Esophagus (tissue), 2 donors: ENCODE results near the gene CD302. TPM values are rescaled to one million over a fixed set of nuclear protein-coding genes. Genes with fewer than 3 reads are reported as not detected.
"Not testable (repeated sequence)": the region's sequence is repeated elsewhere in the genome, so short reads cannot be mapped to it uniquely, and the experiment has no call there.

Source experiments
- H3K27ac ChIP-seq, 2 donors: one replicate each; pipeline ENCODE4 v1.5.1; 2013; ENCODE audit warnings: low read depth in 2 of 2, mild to moderate bottlenecking in 2 of 2, inconsistent platforms in 1 of 2, low read length in 1 of 2, moderate library complexity in 1 of 2
- H3K27me3 ChIP-seq, 2 donors: one replicate each; pipeline ENCODE4 v1.6.1; 2013; ENCODE audit warnings: low read length in 2 of 2, control low read depth in 1 of 2, mild to moderate bottlenecking in 1 of 2; ENCODE audit not compliant: insufficient read depth in 2 of 2, control insufficient read depth in 1 of 2
- H3K36me3 ChIP-seq, 2 donors: one replicate each; pipeline ENCODE4 v1.6.1; 2013; ENCODE audit warnings: low read length in 1 of 2; ENCODE audit not compliant: control insufficient read depth in 2 of 2, insufficient read depth in 2 of 2
- H3K4me1 ChIP-seq, 2 donors: one replicate each; pipeline ENCODE4 v1.6.1; 2013; ENCODE audit warnings: low read length in 1 of 2; ENCODE audit not compliant: control insufficient read depth in 2 of 2, insufficient read depth in 2 of 2
- H3K4me3 ChIP-seq, 2 donors: one replicate each; pipeline ENCODE4 v1.5.1; 2013; ENCODE audit warnings: low read length in 2 of 2, mild to moderate bottlenecking in 2 of 2, low read depth in 1 of 2, moderate library complexity in 1 of 2
- H3K9me3 ChIP-seq, 2 donors: one replicate each; pipeline ENCODE4 v1.6.1; 2013; ENCODE audit warnings: mild to moderate bottlenecking in 2 of 2, low read depth in 1 of 2, low read length in 1 of 2, moderate library complexity in 1 of 2; ENCODE audit not compliant: control insufficient read depth in 2 of 2, insufficient read depth in 1 of 2
- WGBS, 2 donors: extraction: QIAGEN DNeasy Blood & Tissue Kit; methylation state at CpG; one replicate each; pipeline ENCODE4 v1.1.7; 2013; 5-methylcytosine and 5-hydroxymethylcytosine counted together
- polyA plus RNA-seq, 2 donors: library from polyadenylated mRNA; stranded (reverse); fragments of 200-250 nt; gene quantifications; one replicate each; pipeline ENCODE4 v1.2.3, GENCODE V29; 2013
- donor health status: healthy with polysubstance abuse.
- donor health status: Bipolar disorder and iron deficiency.

Gene CD302, protein sequence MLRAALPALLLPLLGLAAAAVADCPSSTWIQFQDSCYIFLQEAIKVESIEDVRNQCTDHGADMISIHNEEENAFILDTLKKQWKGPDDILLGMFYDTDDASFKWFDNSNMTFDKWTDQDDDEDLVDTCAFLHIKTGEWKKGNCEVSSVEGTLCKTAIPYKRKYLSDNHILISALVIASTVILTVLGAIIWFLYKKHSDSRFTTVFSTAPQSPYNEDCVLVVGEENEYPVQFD
- 1 to 10 TPM; 2.4 to 3.8 TPM for polyA plus RNA-seq

- Histone ChIP-seq H3K4me3 (peak within 1 kb of the TSS; percentile 50 to 75), H3K27ac (peak within 1 kb of the TSS; percentile 78 to 85), H3K9me3 (no peaks in the 10 kb centered on the region), H3K36me3 (no peaks in the 10 kb centered on the region), H3K4me1 (peaks cover 0 to 7% of the 10 kb centered on the region in 2 donors), H3K27me3 (no peaks in the 10 kb centered on the region)
- 1% methylated on average over 78 to 82 of the region's 82 CpGs for WGBS, 2 donors
Observed at GRCh38 chr2:159797543-159798375, at the start of gene CD302. CD302 (minus strand) TSS chr2:159798208; CDS start chr2:159798198, 10 bp downstream.

GRCh38 chr2:159846564-159846963, 48.6 kb upstream of the CD302 start:
- Histone ChIP-seq H3K27ac (no peak overlapping the region), H3K9me3 (no peaks in the 10 kb centered on the region), H3K36me3 (no peaks in the 10 kb centered on the region), H3K4me1 (no peaks in the 10 kb centered on the region), H3K27me3 (no peaks in the 10 kb centered on the region), H3K4me3 (no peak overlapping the region)
- WGBS, 2 donors: 47 to 49% methylated on average over 2 of the region's 2 CpGs

DNA sequence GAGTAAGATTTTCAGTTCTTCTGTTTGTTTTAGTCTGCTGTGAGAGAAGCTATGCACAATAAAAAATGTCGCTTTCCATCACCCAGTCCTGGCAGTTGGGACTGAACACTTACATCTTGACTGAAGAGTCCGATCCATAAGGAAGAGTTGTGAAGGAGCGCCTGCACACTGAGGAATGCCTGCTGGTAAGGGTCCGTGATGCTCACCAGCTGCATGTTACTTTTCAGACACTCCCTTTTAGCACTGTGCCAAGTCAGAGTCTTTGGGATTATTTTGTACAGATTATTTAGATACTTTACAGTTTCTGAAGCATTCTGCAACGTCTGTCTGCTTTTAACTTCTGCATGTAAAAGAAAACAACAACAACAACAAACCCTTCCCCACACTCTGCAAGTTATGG, 42.6 kb upstream of the CD302 start:
- H3K4me1 ChIP-seq: no peaks in the 10 kb centered on the region
- 69 to 80% methylated on average over 5 of the region's 5 CpGs for WGBS, 2 donors
- H3K36me3 ChIP-seq: no peaks in the 10 kb centered on the region
- H3K27ac ChIP-seq: no peak overlapping the region
- no peaks in the 10 kb centered on the region for H3K27me3 ChIP-seq
- H3K4me3 ChIP-seq: no peak overlapping the region
- H3K9me3 ChIP-seq: no peaks in the 10 kb centered on the region

- H3K4me3 ChIP-seq: no peak overlapping the region
- H3K36me3 ChIP-seq: no peaks in the 10 kb centered on the region
- no peak overlapping the region for H3K27ac ChIP-seq
- no peaks in the 10 kb centered on the region for H3K9me3 ChIP-seq
- no peaks in the 10 kb centered on the region for H3K4me1 ChIP-seq
- no peaks in the 10 kb centered on the region for H3K27me3 ChIP-seq
Observed at GRCh38 chr2:159832858-159833257, 34.9 kb upstream of the CD302 start.

- Histone ChIP-seq H3K4me3 (no peak overlapping the region), H3K36me3 (no peaks in the 10 kb centered on the region), H3K4me1 (no peaks in the 10 kb centered on the region), H3K27me3 (no peaks in the 10 kb centered on the region), H3K27ac (no peak overlapping the region), H3K9me3 (no peaks in the 10 kb centered on the region)
- 87 to 88% methylated on average over 7 of the region's 7 CpGs for WGBS, 2 donors
Observed at GRCh38 chr2:159832026-159832425, 34.0 kb upstream of the CD302 start.

DNA sequence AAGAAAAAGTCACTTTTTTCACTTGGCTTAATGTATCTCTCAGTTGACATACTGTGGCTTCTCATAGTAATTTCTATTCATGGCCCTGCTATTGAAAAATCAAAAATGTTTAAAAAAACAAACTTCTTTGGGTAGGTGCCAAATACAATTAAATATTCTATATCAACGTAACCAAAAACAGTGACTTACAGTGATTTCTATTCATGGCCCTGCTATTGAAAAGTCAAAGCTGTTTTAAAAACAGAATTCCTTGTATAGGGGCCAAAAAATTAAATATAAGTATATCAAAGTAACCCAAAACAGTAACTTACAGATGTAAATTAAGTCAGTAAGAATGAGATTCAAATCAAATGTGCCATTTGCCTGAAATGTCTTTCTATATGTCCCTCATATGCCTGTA, 31.4 kb upstream of the CD302 start:
- H3K27me3 ChIP-seq: no peaks in the 10 kb centered on the region
- no peaks in the 10 kb centered on the region for H3K4me1 ChIP-seq
- H3K4me3 ChIP-seq: no peak overlapping the region
- no peak overlapping the region for H3K27ac ChIP-seq
- no peaks in the 10 kb centered on the region for H3K36me3 ChIP-seq
- 83 to 87% methylated on average over 1 of the region's 1 CpG for WGBS, 2 donors
- no peaks in the 10 kb centered on the region for H3K9me3 ChIP-seq

GRCh38 chr2:159828738-159829137, 30.7 kb upstream of the CD302 start:
- H3K27me3 ChIP-seq: no peaks in the 10 kb centered on the region
- H3K36me3 ChIP-seq: no peaks in the 10 kb centered on the region
- WGBS, 2 donors: 91 to 94% methylated on average over 2 of the region's 2 CpGs
- H3K9me3 ChIP-seq: no peaks in the 10 kb centered on the region
- no peak overlapping the region for H3K27ac ChIP-seq
- no peaks in the 10 kb centered on the region for H3K4me1 ChIP-seq
- H3K4me3 ChIP-seq: no peak overlapping the region

GRCh38 chr2:159822478-159822833, 24.4 kb upstream of the CD302 start:
- H3K9me3 ChIP-seq, H3K36me3 ChIP-seq, H3K27ac ChIP-seq, H3K4me3 ChIP-seq, H3K4me1 ChIP-seq, H3K27me3 ChIP-seq: not testable (repeated sequence)
- WGBS, 2 donors: 90 to 96% methylated on average over 4 of the region's 4 CpGs

DNA sequence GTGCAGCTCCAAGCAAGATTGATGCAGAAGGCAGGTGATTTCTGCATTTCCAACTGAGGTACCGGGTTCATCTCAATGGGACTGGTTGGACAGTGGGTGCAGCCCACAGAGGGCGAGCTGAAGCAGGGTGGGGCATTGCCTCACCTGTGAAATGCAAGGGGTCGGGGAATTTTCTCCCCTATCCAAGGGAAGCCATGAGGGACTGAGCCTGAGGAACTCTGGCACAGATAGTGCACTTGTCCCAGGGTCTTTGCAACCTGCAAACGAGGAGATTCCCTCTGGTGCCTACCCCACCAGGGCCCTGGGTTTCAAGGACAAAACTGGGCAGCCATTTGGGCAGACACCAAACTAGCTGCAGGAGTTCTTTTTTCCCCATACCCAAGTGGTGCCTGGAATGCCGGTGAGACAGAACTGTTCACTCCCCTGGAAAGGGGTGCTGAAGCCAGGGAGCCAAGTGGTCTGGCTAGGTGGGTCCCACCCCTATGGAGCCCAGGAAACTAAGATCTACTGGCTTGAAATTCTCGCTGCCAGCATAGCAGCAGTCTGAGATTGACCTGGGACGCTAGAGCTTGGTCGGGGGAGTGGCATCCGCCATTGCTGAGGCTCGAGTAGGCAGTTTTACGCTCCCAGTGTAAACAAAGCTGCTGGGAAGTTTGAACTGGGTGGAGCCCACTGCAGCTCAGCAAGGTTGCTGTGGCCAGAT, 23.9 kb upstream of the CD302 start:
- not testable (repeated sequence) for H3K4me3 ChIP-seq, H3K27me3 ChIP-seq, H3K9me3 ChIP-seq, H3K27ac ChIP-seq, H3K36me3 ChIP-seq, H3K4me1 ChIP-seq
- 69 to 85% methylated on average over 11 of the region's 11 CpGs for WGBS, 2 donors
